Measurements from ENCODE around the gene VAV1. TPM values are rescaled to one million over a fixed set of nuclear protein-coding genes. Genes with fewer than 3 reads are reported as not detected.

The VAV1 gene
- total and polyA plus RNA-seq, 2 of the 13 experiments (the other 11 are each of a cell fraction or from before 2014, with no cell fraction given) = not detected

GRCh38 chr19:6752256-6753177 is 20.0 kb upstream of the VAV1 start (continued):
- TF ChIP-seq DRAP1 (CRISPR knock-in tag; IDR thresholded peaks at IDR 0.05) (0 out of 2 replicates have a peak, but pooled peaks have one; percentile 42), NAIF1 (CRISPR knock-in tag; IDR thresholded peaks at IDR 0.05; ENCODE audit: borderline replicate concordance) (no peak), CREB1 (IDR thresholded peaks at IDR 0.05) (no peak), CREB1 (CRISPR knock-in tag; IDR thresholded peaks at IDR 0.05) (0 out of 2 replicates have a peak, but pooled peaks have one; percentile 32), AFF4 (CRISPR knock-in tag; IDR thresholded peaks at IDR 0.05) (0 out of 2 replicates have a peak, but pooled peaks have one; percentile 38), SAFB2 (CRISPR knock-in tag; IDR thresholded peaks at IDR 0.05; ENCODE audit: borderline replicate concordance, low read depth) (peak; percentile 16; the same call in 1 of the 2 replicates), ZNF598 (CRISPR knock-in tag; IDR thresholded peaks at IDR 0.05; ENCODE audit: borderline replicate concordance) (no peak), POLR2G (IDR thresholded peaks at IDR 0.05; ENCODE audit: low read depth, low read length) (peak; percentile 77), GATA4 (IDR thresholded peaks at IDR 0.05; ENCODE audit: borderline replicate concordance, low read depth) (no peak), ZNF572 (CRISPR knock-in tag; IDR thresholded peaks at IDR 0.05) (0 out of 2 replicates have a peak, but pooled peaks have one; percentile 77), ZSCAN9 (CRISPR knock-in tag; IDR thresholded peaks at IDR 0.05; ENCODE audit: borderline replicate concordance) (0 out of 2 replicates have a peak, but pooled peaks have one; percentile 68), ZNF552 (CRISPR knock-in tag; IDR thresholded peaks at IDR 0.05; ENCODE audit: borderline replicate concordance) (no peak), ZZZ3 (CRISPR knock-in tag; IDR thresholded peaks at IDR 0.05; ENCODE audit: borderline replicate concordance) (no peak), ZNF616 (CRISPR knock-in tag; IDR thresholded peaks at IDR 0.05; ENCODE audit: low read depth) (0 out of 2 replicates have a peak, but pooled peaks have one; percentile 33), HCFC1 (IDR thresholded peaks at IDR 0.05; ENCODE audit: low read depth, low read length) (no peak), KDM6A (CRISPR knock-in tag; IDR thresholded peaks at IDR 0.05; ENCODE audit: low read depth) (peak; percentile 48; the same call in 1 of the 2 replicates), RBFOX2 (IDR thresholded peaks at IDR 0.05; ENCODE audit: low read depth, low read length) (peak; percentile 79), ZNF883 (CRISPR knock-in tag; IDR thresholded peaks at IDR 0.05; ENCODE audit: not compliant biosample characterization) (no peak), PAF1 (CRISPR knock-in tag; IDR thresholded peaks at IDR 0.05) (no peak), ARNTL (CRISPR knock-in tag; IDR thresholded peaks at IDR 0.05) (peak; percentile 42), ZBTB8A (CRISPR knock-in tag; IDR thresholded peaks at IDR 0.05; ENCODE audit: borderline replicate concordance, low read depth) (no peak), GMEB1 (CRISPR knock-in tag; IDR thresholded peaks at IDR 0.05; ENCODE audit: borderline replicate concordance) (peak; percentile 42; the same call in 1 of the 2 replicates), POGZ (CRISPR knock-in tag; IDR thresholded peaks at IDR 0.05) (peak; percentile 72; the same call in 1 of the 2 replicates), NR2F1 (CRISPR knock-in tag; IDR thresholded peaks at IDR 0.05) (peak; percentile 20 to 49; a peak in 2 of 4 replicates)
